Mesenchymal stem cell (in vitro differentiated cells and primary cell): ENCODE results near the gene ISCU.
"Not testable (repeated sequence)": the region's sequence is repeated elsewhere in the genome, so short reads cannot be mapped to it uniquely, and the experiment has no call there.

Source experiments
- DNase-seq: peaks from one replicate; pipeline ENCODE4 v3.0.0-alpha.2; 2013
- H2AFZ ChIP-seq: one replicate; pipeline ENCODE4 v1.6.1; 2013; ENCODE audit warnings: low read depth, mild to moderate bottlenecking, control low read depth, inconsistent platforms, low read length, moderate library complexity
- H2AK5ac ChIP-seq: 2 replicates; pipeline ENCODE4 v1.6.1; 2013; ENCODE audit warnings: low read length, moderate library complexity, mild to moderate bottlenecking, inconsistent platforms; ENCODE audit not compliant: severe bottlenecking
- H2BK120ac ChIP-seq: one replicate; pipeline ENCODE4 v1.6.1; 2013; ENCODE audit warnings: low read depth, mild to moderate bottlenecking, inconsistent platforms, low read length, moderate library complexity
- H2BK12ac ChIP-seq, 2 experiments: one replicate each; pipeline ENCODE4 v1.6.1; 2013; ENCODE audit warnings: inconsistent platforms in 2 of 2, low read length in 2 of 2, mild to moderate bottlenecking in 2 of 2, moderate library complexity in 2 of 2, control low read depth in 1 of 2
- H2BK15ac ChIP-seq: one replicate; pipeline ENCODE4 v1.6.1; 2013; ENCODE audit warnings: mild to moderate bottlenecking, low read depth, inconsistent platforms; ENCODE audit not compliant: poor library complexity, severe bottlenecking
- H2BK5ac ChIP-seq: 2 replicates; pipeline ENCODE4 v1.6.1; 2013; ENCODE audit warnings: low read depth, mild to moderate bottlenecking, low read length, control low read depth, inconsistent platforms; ENCODE audit not compliant: poor library complexity, severe bottlenecking
- H3K14ac ChIP-seq, 2 experiments: one replicate each; pipeline ENCODE4 v1.6.1; 2013; ENCODE audit warnings: inconsistent platforms in 2 of 2, low read length in 2 of 2, control low read depth in 1 of 2, mild to moderate bottlenecking in 1 of 2, moderate library complexity in 1 of 2
- H3K18ac ChIP-seq, 2 experiments: one replicate each; pipeline ENCODE4 v1.6.1; 2013; ENCODE audit warnings: inconsistent platforms in 2 of 2, low read length in 2 of 2, control low read depth in 1 of 2, low read depth in 1 of 2, mild to moderate bottlenecking in 1 of 2
- H3K23ac ChIP-seq, 2 experiments: one replicate each; pipeline ENCODE4 v1.6.1; 2013; ENCODE audit warnings: inconsistent platforms in 2 of 2, low read length in 2 of 2, mild to moderate bottlenecking in 2 of 2, moderate library complexity in 2 of 2, control low read depth in 1 of 2
- H3K27ac ChIP-seq: 2 replicates; pipeline ENCODE4 v1.5.1; 2013; ENCODE audit warnings: mild to moderate bottlenecking, moderate library complexity, low read length, control low read depth, inconsistent platforms; ENCODE audit not compliant: poor library complexity, severe bottlenecking
- H3K27me3 ChIP-seq, 2 experiments: 2 replicates each; pipeline versions ENCODE4 v1.6.1 to v1.7.0; 2013; ENCODE audit warnings: low read length in 2 of 2, mild to moderate bottlenecking in 2 of 2, moderate library complexity in 2 of 2, control low read depth in 1 of 2, inconsistent platforms in 1 of 2; ENCODE audit not compliant: control insufficient read depth in 1 of 2, insufficient read depth in 1 of 2
- H3K36me3 ChIP-seq, 2 experiments: 2 replicates each; pipeline versions ENCODE4 v1.6.1 to v1.7.0; 2013; ENCODE audit warnings: low read length in 2 of 2, control low read depth in 1 of 2, inconsistent platforms in 1 of 2, low read depth in 1 of 2, mild to moderate bottlenecking in 1 of 2; ENCODE audit not compliant: insufficient read depth in 2 of 2, control insufficient read depth in 1 of 2
- H3K4ac ChIP-seq, 2 experiments: one replicate each; pipeline ENCODE4 v1.6.1; 2013; ENCODE audit warnings: inconsistent platforms in 2 of 2, low read length in 2 of 2, mild to moderate bottlenecking in 2 of 2, moderate library complexity in 2 of 2, control low read depth in 1 of 2, low read depth in 1 of 2
- H3K4me1 ChIP-seq: 2 replicates; pipeline ENCODE4 v1.6.1; 2013; ENCODE audit warnings: low read depth, low read length, control low read depth; ENCODE audit not compliant: control insufficient read depth, insufficient read depth
- H3K4me2 ChIP-seq: 2 replicates; pipeline ENCODE4 v1.6.1; 2013; ENCODE audit warnings: low read length, mild to moderate bottlenecking, inconsistent platforms; ENCODE audit not compliant: poor library complexity, severe bottlenecking
- H3K4me3 ChIP-seq, 2 experiments: 2 replicates each; pipeline versions ENCODE4 v1.5.1 to v1.7.0; 2013; ENCODE audit warnings: low read length in 2 of 2, mild to moderate bottlenecking in 2 of 2, control low read depth in 1 of 2, low read depth in 1 of 2; ENCODE audit not compliant: insufficient read depth in 1 of 2
- H3K79me1 ChIP-seq: replicated peaks from 2 replicates; pipeline ENCODE4 v1.6.1; 2013; ENCODE audit warnings: mild to moderate bottlenecking, control low read depth, low read length, inconsistent platforms; ENCODE audit not compliant: poor library complexity, severe bottlenecking
- H3K9ac ChIP-seq: 2 replicates; pipeline ENCODE4 v1.7.0; 2013; ENCODE audit warnings: mild to moderate bottlenecking, low read length, moderate library complexity
- H3K9me3 ChIP-seq: 2 replicates; pipeline ENCODE4 v1.7.0; 2013; ENCODE audit warnings: mild to moderate bottlenecking, low read length; ENCODE audit not compliant: control insufficient read depth
- H4K8ac ChIP-seq: one replicate; pipeline ENCODE4 v1.6.1; 2013; ENCODE audit warnings: inconsistent platforms, mild to moderate bottlenecking, low read length, moderate library complexity
- H4K91ac ChIP-seq: one replicate; pipeline ENCODE4 v1.6.1; 2013; ENCODE audit warnings: mild to moderate bottlenecking, low read length, inconsistent platforms
- WGBS: methylation state at CpG from one replicate; pipeline ENCODE4 v1.1.7; 2013; ENCODE audit warnings: mixed read lengths; 5-methylcytosine and 5-hydroxymethylcytosine counted together

ISCU gene

DNA sequence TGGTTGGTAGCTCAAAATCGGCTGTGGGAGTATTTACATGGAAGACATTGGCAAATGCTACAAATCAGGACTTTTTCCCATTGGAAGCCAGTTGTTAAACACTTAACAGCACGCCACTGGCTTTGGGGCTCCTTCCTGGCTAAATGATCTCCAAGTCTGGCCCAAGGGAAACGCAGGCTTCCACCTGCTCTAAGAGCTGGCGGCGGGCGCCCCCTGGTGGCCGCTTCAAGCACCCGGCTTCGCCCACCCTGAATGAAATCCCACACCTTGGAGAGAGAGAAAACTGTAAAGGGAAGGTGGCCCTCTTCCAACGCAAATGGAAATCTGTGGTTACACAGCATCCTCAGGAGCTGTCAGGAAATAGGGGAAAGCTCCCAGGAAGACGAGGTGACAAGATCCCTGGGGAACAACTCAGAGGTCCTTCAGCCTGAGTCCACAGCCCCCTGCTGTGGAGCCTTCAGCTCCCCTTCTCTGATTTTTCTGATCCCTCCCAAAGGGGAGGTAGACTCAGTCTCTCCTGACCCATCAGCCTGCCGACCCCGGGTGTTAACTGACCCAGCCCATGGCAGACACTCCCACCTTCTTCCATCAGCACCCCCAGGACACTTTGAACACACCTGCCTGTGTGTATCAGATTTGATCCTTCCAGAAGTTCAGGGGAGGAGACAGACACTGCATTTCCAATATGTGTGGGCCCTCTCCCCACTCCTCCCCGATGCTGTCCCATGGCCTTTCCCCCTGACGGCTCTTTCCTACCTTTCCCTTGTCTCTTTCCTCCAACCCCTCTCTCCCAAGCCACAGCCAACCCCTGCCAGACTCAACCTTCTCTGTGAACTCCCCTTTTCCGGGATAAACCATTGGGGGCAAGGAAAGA lies 55.9 kb downstream of the ISCU start:
- 21% methylated on average over 16 of the region's 16 CpGs for WGBS
- peak overlapping the region; percentile 50 for H2BK120ac ChIP-seq
- H3K14ac ChIP-seq = no peak overlapping the region

GRCh38 chr12:108618953-108619274 lies 56.5 kb downstream of the ISCU start:
- not testable (repeated sequence) for H3K4ac ChIP-seq, H2BK12ac ChIP-seq, H2AK5ac ChIP-seq, H3K27me3 ChIP-seq, H3K14ac ChIP-seq, H3K9me3 ChIP-seq, H2BK120ac ChIP-seq, H3K79me1 ChIP-seq, H2BK5ac ChIP-seq, H4K8ac ChIP-seq, H4K91ac ChIP-seq, H3K18ac ChIP-seq, H2AFZ ChIP-seq, H3K4me3 ChIP-seq, DNase-seq, H3K23ac ChIP-seq, H3K27ac ChIP-seq, H3K4me2 ChIP-seq
- Histone ChIP-seq H3K36me3 (peaks cover 0 to 12% of the 10 kb centered on the region in 2 experiments), H2BK15ac (peak overlapping the region; percentile 1), H3K9ac (peak overlapping the region; percentile 46), H3K4me1 (peaks cover 28% of the 10 kb centered on the region)
- WGBS = 97% methylated on average over 4 of the region's 4 CpGs

More for the DNA sequence above, 55.9 kb downstream of the ISCU start:
- H2AFZ ChIP-seq = no peak overlapping the region
- peaks cover 0 to 6% of the 10 kb centered on the region in 2 experiments for H3K36me3 ChIP-seq
- H4K91ac ChIP-seq = no peak overlapping the region
- peak overlapping the region; percentile 0 to 97 for H2BK12ac ChIP-seq
- H3K23ac ChIP-seq = no peak overlapping the region
- no peaks in the 10 kb centered on the region for H3K27me3 ChIP-seq
- no peak overlapping the region for H3K4me3 ChIP-seq
- DNase-seq = peak; percentile 88
- H3K4me1 ChIP-seq = peaks cover 34% of the 10 kb centered on the region
- peaks cover 6% of the 10 kb centered on the region for H3K9me3 ChIP-seq
- no peak overlapping the region for H3K4me2 ChIP-seq
- H3K27ac ChIP-seq = peak overlapping the region; percentile 35
- H3K9ac ChIP-seq = peak overlapping the region; percentile 46
- no peaks in the 10 kb centered on the region for H3K79me1 ChIP-seq
- H3K18ac ChIP-seq = peak overlapping the region in 1 of 2 experiments; percentile 14
- H2BK15ac ChIP-seq = peak overlapping the region; percentile 1
- H3K4ac ChIP-seq = peak overlapping the region in 1 of 2 experiments; percentile 52
- H2AK5ac ChIP-seq = peak overlapping the region; percentile 78
- peak overlapping the region; percentile 60 for H2BK5ac ChIP-seq
- peak overlapping the region; percentile 1 for H4K8ac ChIP-seq
